ENCODE data around the gene CTXND1.

DNA sequence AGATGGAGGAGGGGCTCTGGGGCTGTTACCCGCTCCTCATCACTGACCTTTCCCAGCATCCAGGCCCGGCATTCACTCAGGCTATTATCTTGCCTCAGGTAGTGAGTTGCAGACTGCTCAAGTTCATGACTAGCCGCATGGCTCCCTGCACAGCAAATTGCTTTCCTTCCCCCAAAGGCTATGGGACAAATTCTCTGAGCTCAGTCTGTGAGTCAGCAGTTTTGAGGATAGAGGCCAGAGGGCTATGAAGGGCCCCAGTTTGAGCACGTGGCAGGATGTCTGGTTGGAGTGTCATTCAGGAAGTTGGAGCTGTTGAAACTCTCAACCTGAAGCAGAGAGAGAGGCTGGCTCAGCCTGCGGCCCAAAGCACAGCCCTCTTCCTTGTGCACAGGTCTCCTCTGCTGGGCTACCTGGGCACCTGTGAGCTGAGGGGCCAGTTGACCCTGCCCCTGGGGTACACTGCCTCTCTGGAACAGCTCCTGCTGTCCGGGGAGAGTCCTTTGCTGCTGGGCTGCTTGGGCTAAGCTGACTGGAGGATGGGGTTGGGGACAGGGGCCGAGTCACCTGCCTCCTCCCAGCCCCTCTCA lies 91.3 kb downstream of the CTXND1 start:
- no peak for TF ChIP-seq EZH2 (IDR thresholded peaks at IDR 0.05; ENCODE audit: low read length, missing control alignments)
- TF ChIP-seq, protein P1, sequence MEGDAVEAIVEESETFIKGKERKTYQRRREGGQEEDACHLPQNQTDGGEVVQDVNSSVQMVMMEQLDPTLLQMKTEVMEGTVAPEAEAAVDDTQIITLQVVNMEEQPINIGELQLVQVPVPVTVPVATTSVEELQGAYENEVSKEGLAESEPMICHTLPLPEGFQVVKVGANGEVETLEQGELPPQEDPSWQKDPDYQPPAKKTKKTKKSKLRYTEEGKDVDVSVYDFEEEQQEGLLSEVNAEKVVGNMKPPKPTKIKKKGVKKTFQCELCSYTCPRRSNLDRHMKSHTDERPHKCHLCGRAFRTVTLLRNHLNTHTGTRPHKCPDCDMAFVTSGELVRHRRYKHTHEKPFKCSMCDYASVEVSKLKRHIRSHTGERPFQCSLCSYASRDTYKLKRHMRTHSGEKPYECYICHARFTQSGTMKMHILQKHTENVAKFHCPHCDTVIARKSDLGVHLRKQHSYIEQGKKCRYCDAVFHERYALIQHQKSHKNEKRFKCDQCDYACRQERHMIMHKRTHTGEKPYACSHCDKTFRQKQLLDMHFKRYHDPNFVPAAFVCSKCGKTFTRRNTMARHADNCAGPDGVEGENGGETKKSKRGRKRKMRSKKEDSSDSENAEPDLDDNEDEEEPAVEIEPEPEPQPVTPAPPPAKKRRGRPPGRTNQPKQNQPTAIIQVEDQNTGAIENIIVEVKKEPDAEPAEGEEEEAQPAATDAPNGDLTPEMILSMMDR (conservative IDR thresholded peaks at IDR 0.05 in 1 of 2, IDR thresholded peaks at IDR 0.05 in 1 of 2; ENCODE audit: low read depth in 1 of 2, low read length in 2 of 2), result no peak

Measured in fibroblast of lung (primary cell).